A549 treated with RU486 at 1 μM for 4 hours (cell line): ENCODE measurements around the gene TMC7. TPM values are rescaled to one million over a fixed set of nuclear protein-coding genes. Genes with fewer than 3 reads are reported as not detected.

Experiments
- total RNA-seq: library from RNA; stranded (reverse); fragments of 200-300 nt; extraction: Qiagen RNA extraction; gene quantifications from 5 replicates; pipeline ENCODE4 v1.2.3, GENCODE V29; 2022; ENCODE audit warnings: low read depth

Gene TMC7
- total RNA-seq: 7.6 to 12.2 TPM (median 10.8 TPM) in 5 replicates

GRCh38 chr16:18983565-18984434 is at the start of gene TMC7:
Gene TMC7, plus strand, starts transcription at chr16:18983934. Its CDS starts 130 bp downstream, at chr16:18984064.

GRCh38 chr16:19067349-19068236 is 83.9 kb downstream of the TMC7 start, which contains the start of gene COQ7:
Gene COQ7, plus strand, starts transcription at chr16:19067614. Its CDS starts 51 bp downstream, at chr16:19067665.

Other genes starting within 250 kb of the TMC7 start
- gene RPS15A, start 193.6 kb upstream of the TMC7 start, total RNA-seq: 2,207 to 2,771 TPM (median 2,512 TPM) in 5 replicates
- gene ARL6IP1, start 182.4 kb upstream of the TMC7 start, total RNA-seq: 177 to 465 TPM (median 333 TPM) in 5 replicates
- 9.4 to 22.6 TPM (median 21.9 TPM) in 5 replicates for gene SMG1, start 57.5 kb upstream of the TMC7 start, total RNA-seq
- gene COQ7, start 83.7 kb downstream of the TMC7 start, total RNA-seq: 23.1 to 27.5 TPM (median 25.1 TPM) in 5 replicates
- gene ITPRIPL2, start 130.0 kb downstream of the TMC7 start, total RNA-seq: 9.0 to 18.4 TPM (median 14.6 TPM) in 5 replicates
- gene SYT17, start 184.3 kb downstream of the TMC7 start, total RNA-seq: 9.8 to 13.7 TPM (median 10.9 TPM) in 5 replicates